Kidney glomerular epithelial cell (primary cell): ENCODE results near the gene LRRC34.

Experiments used
- DNase-seq: peaks from one replicate; lab custom pipeline; 2025; lab: John Stamatoyannopoulos, UW

The LRRC34 gene

DNA sequence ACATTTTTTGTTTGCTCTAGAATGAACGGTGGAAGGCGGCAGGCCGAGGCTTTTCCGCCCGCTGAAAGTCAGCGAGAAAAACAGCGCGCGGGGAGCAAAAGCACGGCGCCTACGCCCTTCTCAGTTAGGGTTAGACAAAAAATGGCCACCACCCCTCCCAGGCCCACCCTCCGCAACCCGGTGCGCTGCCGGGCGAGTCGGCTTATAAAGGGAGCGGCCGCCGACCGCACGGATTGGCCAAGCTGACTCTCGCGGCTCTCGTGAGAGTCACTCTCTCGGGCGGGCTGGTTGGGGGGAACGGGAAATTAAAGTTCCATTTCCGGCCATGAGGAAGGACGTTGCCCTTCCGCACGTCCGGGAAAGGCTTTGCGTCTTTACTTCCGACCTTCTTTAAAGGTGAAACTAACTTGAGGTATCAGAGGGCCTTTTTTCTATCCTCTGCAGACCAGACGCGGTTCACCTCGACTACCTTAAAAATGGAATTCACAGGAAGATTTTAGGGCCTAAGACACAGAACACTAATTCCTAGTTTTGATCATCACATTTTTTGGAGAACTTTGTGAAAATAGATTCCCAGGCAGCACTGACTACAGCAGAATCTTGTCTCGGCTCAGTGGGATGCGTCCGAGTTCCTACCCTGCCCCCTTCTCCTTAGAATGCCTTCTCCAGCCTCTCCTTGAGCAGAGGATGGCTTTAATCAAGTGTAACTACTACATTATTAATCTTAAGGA lies 47.7 kb downstream of the LRRC34 start, which contains the start of gene TERC:
Gene TERC, minus strand, starts transcription at position 179 of the 731 bp plus-strand sequence.
- peak; percentile 84 for DNase-seq

GRCh38 chr3:169764312-169764881 lies 48.3 kb downstream of the LRRC34 start:
- peak; percentile 53 for DNase-seq

GRCh38 chr3:169760479-169760878 lies 52.2 kb downstream of the LRRC34 start:
- no peak for DNase-seq

- DNase-seq = no peak
Measured at GRCh38 chr3:169759256-169759655, 53.4 kb downstream of the LRRC34 start.

DNA sequence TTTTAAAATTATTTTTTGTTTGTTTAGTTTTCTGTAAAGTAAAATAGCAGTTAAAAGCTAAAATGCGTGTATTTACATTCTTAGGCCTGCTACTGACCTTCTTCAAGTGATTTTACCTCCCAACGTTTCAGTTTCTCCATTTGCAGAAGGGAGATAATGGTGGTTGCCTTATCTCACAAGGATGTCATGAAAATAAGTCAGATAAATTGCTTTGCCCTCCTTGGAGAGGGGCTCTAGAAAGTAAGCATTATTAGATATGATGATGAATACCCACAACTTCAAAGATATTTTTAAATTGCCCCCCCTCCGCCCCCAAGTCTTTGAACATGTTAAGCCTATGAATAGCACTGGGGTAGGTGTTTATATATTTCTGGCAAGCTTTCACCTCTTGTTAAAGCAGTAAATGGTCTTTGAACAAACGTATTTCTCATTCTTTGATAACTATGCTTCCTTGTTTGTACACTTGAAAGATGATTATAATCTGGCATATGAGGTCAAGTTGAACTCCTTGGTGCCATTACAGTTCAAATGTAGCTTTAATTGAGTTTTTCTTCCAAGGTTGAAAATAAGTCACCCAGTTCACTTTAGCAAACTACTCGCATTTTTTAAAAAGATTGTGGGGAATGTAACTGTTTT lies 54.2 kb downstream of the LRRC34 start:
- DNase-seq = no peak

- no peak for DNase-seq
Measured at GRCh38 chr3:169755488-169755887, 57.2 kb downstream of the LRRC34 start.

DNA sequence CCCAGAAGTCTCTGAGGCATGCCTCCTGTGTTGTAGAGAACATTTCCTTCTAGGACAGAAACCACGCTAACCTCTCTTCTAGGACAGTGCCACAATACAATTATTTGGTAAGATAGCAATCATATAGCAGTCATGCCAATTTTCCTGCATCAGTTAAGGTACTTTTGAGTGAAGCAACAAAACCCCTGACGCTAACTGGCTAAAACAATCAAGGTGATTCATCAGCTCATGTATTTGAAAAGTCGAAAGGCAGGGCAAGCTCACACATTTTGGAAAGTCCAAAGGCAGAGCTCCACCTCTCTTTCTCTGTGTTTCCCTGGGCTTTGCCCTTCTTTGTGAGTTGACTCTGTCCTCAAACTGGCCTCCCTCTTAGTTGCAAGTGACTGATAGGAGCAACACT lies 58.0 kb downstream of the LRRC34 start:
- DNase-seq = no peak

DNA sequence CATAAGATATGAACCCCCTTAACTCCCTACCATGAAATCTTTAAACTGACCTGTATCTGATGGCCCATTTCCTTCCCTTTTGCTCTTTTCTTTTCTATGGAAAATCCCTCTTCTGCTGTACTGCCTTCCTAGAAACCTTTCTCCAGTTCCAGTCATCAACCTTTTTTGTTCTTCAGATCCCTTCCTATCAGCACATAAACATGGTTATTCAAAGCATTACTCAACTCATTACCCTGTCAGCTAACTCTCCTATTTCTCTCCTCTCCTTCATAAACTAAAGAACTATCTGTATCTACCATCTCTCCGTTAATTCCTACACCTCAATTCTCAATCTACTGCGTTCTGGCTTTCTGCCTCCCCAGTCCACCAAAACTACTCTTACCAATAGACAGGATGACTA lies 60.8 kb downstream of the LRRC34 start:
- DNase-seq = no peak

GRCh38 chr3:169750665-169751064 lies 62.0 kb downstream of the LRRC34 start:
- no peak for DNase-seq

GRCh38 chr3:169748670-169749069 lies 64.0 kb downstream of the LRRC34 start:
- DNase-seq = no peak

- DNase-seq = no peak
Measured at GRCh38 chr3:169746924-169747323, 65.8 kb downstream of the LRRC34 start.

DNA sequence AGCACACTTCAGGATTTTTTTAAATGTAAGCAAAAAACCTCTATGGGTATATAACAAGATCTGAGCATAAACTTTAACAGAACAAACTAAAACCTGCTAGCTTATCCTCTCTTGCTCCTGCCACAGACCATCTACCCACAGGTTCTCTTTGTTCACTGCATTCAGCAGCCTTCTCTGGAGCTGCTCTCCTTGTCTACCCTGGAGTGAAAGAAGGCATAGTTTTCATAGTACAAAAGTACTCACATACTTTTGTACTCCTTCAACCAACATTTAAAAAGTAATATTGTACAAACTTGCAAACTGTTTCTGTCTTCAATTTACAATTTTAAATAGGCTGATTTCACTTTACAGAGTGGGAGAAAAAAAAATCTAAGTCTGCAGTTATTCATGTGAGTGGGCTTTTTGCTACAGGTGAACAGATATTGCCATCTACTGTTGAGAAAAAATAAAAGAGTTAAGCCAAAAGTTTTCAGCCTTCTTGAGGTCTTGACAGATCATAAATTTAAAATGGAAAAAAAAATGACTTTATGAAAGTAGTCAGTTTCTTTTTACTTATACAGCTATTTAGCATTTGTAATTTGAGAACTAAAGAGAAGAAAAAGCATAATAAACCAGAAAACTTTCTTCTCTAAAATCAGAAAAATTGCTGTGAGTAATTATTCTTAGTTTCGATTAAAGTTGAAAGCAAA lies 68.2 kb downstream of the LRRC34 start:
- no peak for DNase-seq
